K562 (cell line): ENCODE measurements around the gene SLC66A2. TPM values are rescaled to one million over a fixed set of nuclear protein-coding genes. Genes with fewer than 3 reads are reported as not detected.
A peak's percentile ranks its signal among the peaks of the same experiment; 100 is the strongest.

Experiments used
- ATAC-seq: fragments of 200-7000 bp; cut with Tn5 transposase; 3 replicates; pipeline ENCODE4 v1.9.1; 2020; ENCODE audit warnings: moderate library complexity
- BruUV-seq: library from RNA; stranded (reverse); fragments of 400-500 nt; replicated peaks from 2 replicates; lab custom pipeline; 2021; lab: Mats Ljungman, UMichigan
- CTCF ChIA-PET: fragments of 300-600 bp; formaldehyde crosslinking; extraction: SDS; loops from one replicate; lab custom pipeline; 2021; ENCODE audit warnings: low intra/inter-chr PET ratio; lab: Yijun Ruan, JAX
- POLR2A ChIA-PET: fragments of 300-600, 350-650 bp; sonication (Branson Sonifier 250); formaldehyde crosslinking; extraction: SDS; loops from one replicate; lab custom pipeline; 2021; ENCODE audit warnings: antibody characterized with exemption, inconsistent platforms; lab: Yijun Ruan, JAX
- DNase-seq, 4 experiments: peaks; one replicate each; pipeline versions ENCODE4 v3.0.0 to v3.0.0-alpha.2; 2011 to 2018; ENCODE audit warnings: low spot score in 3 of 4, mixed read lengths in 3 of 4; ENCODE audit errors: extremely low read depth in 1 of 4
- FAIRE-seq: peaks from 2 replicates; lab custom pipeline; 2011; peaks lifted over from hg19 to GRCh38; lab: Jason Lieb, UNC
- H2AFZ ChIP-seq: 2 replicates; pipeline ENCODE4 v1.6.0; 2011; ENCODE audit warnings: low read depth, low read length, control low read depth, inconsistent platforms
- H3K27ac ChIP-seq: fragments of 200-600 bp; 3 replicates; pipeline ENCODE4 v1.8.0; 2011; ENCODE audit warnings: low read depth, mild to moderate bottlenecking, control low read depth, inconsistent platforms, low read length, moderate library complexity, mixed read lengths; ENCODE audit errors: extremely low read depth
- H3K27me3 ChIP-seq, 2 experiments: fragments of 300-600 bp in 1 of 2; 2 replicates in 1 of 2; 3 replicates in 1 of 2; pipeline versions ENCODE4 v1.6.0 to v1.8.0; 2011; ENCODE audit warnings: inconsistent platforms in 2 of 2, low read length in 2 of 2, mild to moderate bottlenecking in 1 of 2, mixed read lengths in 1 of 2, moderate library complexity in 1 of 2; ENCODE audit not compliant: control insufficient read depth in 2 of 2, insufficient read depth in 2 of 2
- H3K36me3 ChIP-seq: fragments of 300-600 bp; 3 replicates; pipeline ENCODE4 v1.8.0; 2011; ENCODE audit warnings: mild to moderate bottlenecking, low read length, inconsistent platforms; ENCODE audit not compliant: control insufficient read depth, insufficient read depth
- H3K4me1 ChIP-seq, 2 experiments: fragments of 200-600 bp in 1 of 2; replicated peaks in 1 of 2; 2 replicates in 1 of 2; 3 replicates in 1 of 2; pipeline versions ENCODE4 v1.5.1 to v1.8.0; 2011; ENCODE audit warnings: inconsistent platforms in 2 of 2, low read length in 2 of 2, mild to moderate bottlenecking in 1 of 2, mixed read lengths in 1 of 2, moderate library complexity in 1 of 2; ENCODE audit not compliant: control insufficient read depth in 2 of 2, insufficient read depth in 2 of 2
- H3K4me2 ChIP-seq: 2 replicates; pipeline ENCODE4 v1.6.1; 2011; ENCODE audit warnings: low read length, control low read depth, inconsistent platforms, mixed read lengths; ENCODE audit not compliant: insufficient read depth
- H3K4me3 ChIP-seq: fragments of 200-600 bp; sonication (generic), shearing (Covaris generic); 2 replicates; pipeline ENCODE4 v1.5.1; 2016; ENCODE audit warnings: control low read depth, inconsistent platforms
- H3K79me2 ChIP-seq: fragments of 200-600 bp; 3 replicates; pipeline ENCODE4 v1.8.0; 2011; ENCODE audit warnings: low read length, inconsistent platforms; ENCODE audit not compliant: control insufficient read depth, insufficient read depth
- H3K9ac ChIP-seq, 2 experiments: 2 replicates each; pipeline versions ENCODE4 v1.6.0 to v1.6.1; 2011; ENCODE audit warnings: low read depth in 2 of 2, low read length in 2 of 2, control low read depth in 1 of 2, inconsistent platforms in 1 of 2, mild to moderate bottlenecking in 1 of 2, mixed read lengths in 1 of 2; ENCODE audit not compliant: insufficient read depth in 1 of 2
- H3K9me1 ChIP-seq: one replicate; pipeline ENCODE4 v1.6.0; 2011; ENCODE audit warnings: inconsistent platforms, mild to moderate bottlenecking, low read length, moderate library complexity; ENCODE audit not compliant: control insufficient read depth, insufficient read depth
- H3K9me3 ChIP-seq: replicated peaks from 2 replicates; pipeline ENCODE4 v1.5.1; 2011; ENCODE audit warnings: low read depth, low read length, inconsistent platforms; ENCODE audit not compliant: control insufficient read depth, insufficient read depth
- H4K20me1 ChIP-seq: replicated peaks from 2 replicates; pipeline ENCODE4 v1.6.1; 2011; ENCODE audit warnings: low read length, inconsistent platforms, mixed read lengths; ENCODE audit not compliant: control insufficient read depth, insufficient read depth
- POLR3A ChIP-seq: IDR thresholded peaks from 2 replicates; pipeline ENCODE4 v1.6.1; 2011; ENCODE audit warnings: borderline replicate concordance, mild to moderate bottlenecking, moderate library complexity; ENCODE audit not compliant: insufficient read length, insufficient read depth; ENCODE audit errors: extremely low read depth
- ZNF263 ChIP-seq: sonication (generic); formaldehyde crosslinking; IDR thresholded peaks from 2 replicates; pipeline ENCODE4 v1.8.0; 2022; ENCODE audit warnings: mild to moderate bottlenecking, missing genetic modification reagents, borderline replicate concordance
- ZSCAN29 ChIP-seq: fragments of 450-650 bp; IDR thresholded peaks from 2 replicates; pipeline ENCODE4 v1.6.1; 2017
- WGBS: fragments of 100-300 bp; shearing (Covaris generic); methylation state at CpG from one replicate; pipeline ENCODE4 v1.1.6; 2016; ENCODE audit warnings: low coverage, mixed read lengths; ENCODE audit not compliant: insufficient coverage; ENCODE audit errors: missing lambda C conversion rate; 5-methylcytosine and 5-hydroxymethylcytosine counted together
- in situ Hi-C: fragments of 300-500 bp; cut with MboI; formaldehyde crosslinking; loops from 4 replicates; pipeline ENCODE4 v1.15.0; 2018; ENCODE audit warnings: inconsistent platforms, mixed read lengths
- intact Hi-C: fragments of 100-400 bp; cut with micrococcal nuclease; formaldehyde crosslinking; loops from 2 replicates; pipeline ENCODE4 v1.14.2; 2022
- polyA plus RNA-seq, 8 experiments: library from polyadenylated mRNA; depleted of rRNA in 4 of 8; stranded (reverse) in 5 of 8; unstranded in 3 of 8; fragments of >200 nt; fragmentation: Nextera tagmentation in 2 of 8; fragmentation: Illumina TruSeq in 1 of 8; extraction: Ambion mirVana in 2 of 8; extraction: Trizol in 1 of 8; gene quantifications; 2 replicates each; pipeline versions ENCODE4 v1.2.1 to v1.2.3, GENCODE V29; 2011 to 2014; ENCODE audit warnings: inconsistent platforms in 1 of 8, missing spikeins in 1 of 8
- total RNA-seq, 7 experiments: library from RNA; depleted of rRNA in 6 of 7; stranded (reverse); fragments of >200 nt in 6 of 7; fragmentation: Illumina TruSeq in 2 of 7; extraction: Trizol in 2 of 7; gene quantifications; 2 replicates each; pipeline versions ENCODE4 v1.2.1 to v1.2.3, GENCODE V29; 2011 to 2021; ENCODE audit warnings: low replicate concordance in 1 of 7

Gene SLC66A2
- total and polyA plus RNA-seq, 9 of the 15 experiments (the other 6 are each of a cell fraction or from before 2014, with no cell fraction given): 0.25 to 17.5 (median 5.6) TPM

- TF ChIP-seq ZSCAN29: no peak
- in situ Hi-C loops: no loop called here
- no peak for ATAC-seq
- Histone ChIP-seq H3K36me3 (no peaks in the 10 kb centered on the region), H3K9me1 (no peaks in the 10 kb centered on the region), H3K4me3 (no peak overlapping the region), H3K9ac (no peak overlapping the region), H3K27me3 (no peaks in the 10 kb centered on the region), H3K79me2 (no peaks in the 10 kb centered on the region), H3K9me3 (0 out of 2 replicates have a peak, but pooled peaks cover 1% of the 10 kb centered on the region), H3K4me2 (no peak overlapping the region), H2AFZ (no peak overlapping the region), H4K20me1 (no peaks in the 10 kb centered on the region), H3K4me1 (no peaks in the 10 kb centered on the region; a peak in 1 of 5 replicates), H3K27ac (no peak overlapping the region)
- DNase-seq: no peak
- FAIRE-seq: no peak
- 90% methylated on average over 15 of the region's 24 CpGs for WGBS
- intact Hi-C loops: no loop called here
- POLR2A ChIA-PET: no interaction called here
- no TSS peak for BruUV-seq
- CTCF ChIA-PET: no interaction called here
Measured at GRCh38 chr18:79916546-79917168, 34.8 kb downstream of the SLC66A2 start.

- Histone ChIP-seq H3K27ac (no peak overlapping the region), H3K4me1 (no peaks in the 10 kb centered on the region; a peak in 1 of 5 replicates), H3K4me2 (no peak overlapping the region), H3K27me3 (no peaks in the 10 kb centered on the region), H4K20me1 (no peaks in the 10 kb centered on the region), H3K36me3 (no peaks in the 10 kb centered on the region), H3K79me2 (no peaks in the 10 kb centered on the region), H3K9me1 (no peaks in the 10 kb centered on the region), H3K4me3 (no peak overlapping the region), H3K9ac (no peak overlapping the region), H3K9me3 (0 out of 2 replicates have a peak, but pooled peaks cover 1% of the 10 kb centered on the region), H2AFZ (no peak overlapping the region)
- in situ Hi-C loops (no loop called here), intact Hi-C loops (no loop called here)
- POLR2A ChIA-PET: no interaction called here
- ATAC-seq (no peak), DNase-seq (no peak), FAIRE-seq (no peak)
- no TSS peak for BruUV-seq
- TF ChIP-seq ZNF263 (CRISPR knock-in tag) (peak; percentile 78), POLR3A (no peak)
- WGBS: 94% methylated on average over 2 of the region's 26 CpGs
- CTCF ChIA-PET: no interaction called here
Measured at GRCh38 chr18:79916128-79916494, 35.3 kb downstream of the SLC66A2 start.
